Upper lobe of left lung (tissue), 6 donors: ENCODE measurements around the gene SYNE2. TPM values are rescaled to one million over a fixed set of nuclear protein-coding genes. Genes with fewer than 3 reads are reported as not detected.

Experiments used
- ATAC-seq, 2 donors: fragments of 200-7000 bp; cut with Tn5 transposase; one replicate each; pipeline ENCODE4 v1.9.1; 2022; ENCODE audit warnings: mild to moderate bottlenecking in 2 of 2, moderate library complexity in 2 of 2; ENCODE audit not compliant: low FRiP score in 2 of 2
- DNase-seq, 2 donors: peaks; one replicate each; pipeline ENCODE4 v3.0.0-alpha.2; 2019 to 2020
- H3K27ac ChIP-seq, 4 donors: fragments of 200-600 bp; sonication (generic); one replicate each; pipeline ENCODE4 v1.5.1; 2016 to 2019
- H3K27me3 ChIP-seq, 4 donors: fragments of 200-600 bp; sonication (generic); one replicate each; pipeline ENCODE4 v1.5.1; 2017 to 2019
- H3K36me3 ChIP-seq, 4 donors: fragments of 200-600 bp; sonication (generic); one replicate each; pipeline ENCODE4 v1.5.1; 2016 to 2019
- H3K4me1 ChIP-seq, 4 donors: fragments of 200-600 bp; sonication (generic); one replicate each; pipeline ENCODE4 v1.5.1; 2018 to 2019
- H3K4me3 ChIP-seq, 4 donors: fragments of 200-600 bp; sonication (generic); one replicate each; pipeline ENCODE4 v1.5.1; 2017 to 2019; ENCODE audit warnings: mild to moderate bottlenecking in 2 of 4, moderate library complexity in 1 of 4
- H3K9me3 ChIP-seq, 4 donors: fragments of 200-600 bp; sonication (generic); one replicate each; pipeline ENCODE4 v1.5.1; 2018 to 2019
- EP300 ChIP-seq, 4 donors: sonication (generic); formaldehyde crosslinking; IDR thresholded peaks; one replicate each; pipeline ENCODE4 v1.5.1; 2017; ENCODE audit warnings: antibody characterized with exemption in 4 of 4, control low read depth in 2 of 4
- POLR2A ChIP-seq, 4 donors: fragments of 450-650 bp; IDR thresholded peaks; one replicate each; pipeline ENCODE4 v1.5.1; 2016 to 2017; ENCODE audit warnings: antibody characterized with exemption in 4 of 4, mild to moderate bottlenecking in 2 of 4
- POLR2AphosphoS5 ChIP-seq, 2 donors: sonication (generic); formaldehyde crosslinking; IDR thresholded peaks; one replicate each; pipeline ENCODE4 v1.5.1; 2017; ENCODE audit warnings: antibody characterized with exemption in 2 of 2
- WGBS, 2 donors: methylation state at CpG; one replicate each; pipeline ENCODE4 v1.1.5; 2017 to 2018; 5-methylcytosine and 5-hydroxymethylcytosine counted together
- total RNA-seq, 6 donors: library from RNA; depleted of rRNA in 4 of 6; stranded (reverse); fragments of >200 nt in 4 of 6; gene quantifications; one replicate each; pipeline versions ENCODE4 v1.1.0 to v1.2.1, GENCODE V29; 2016 to 2021
- TF ChIP-seq, protein P1 (sequence below), 6 experiments: fragments of 450-650 bp in 4 of 6; fragments of 200-600 bp in 2 of 6; sonication (generic) in 2 of 6; IDR thresholded peaks; one replicate each; pipeline ENCODE4 v1.5.1; 2016 to 2019; ENCODE audit warnings: antibody characterized with exemption in 6 of 6
- donor health status: DM: no; HTN: no; CAD: no; lungs with moderate emphysema.
- donor health status: DM: no; HTN: yes; CAD: no; lungs with severe emphysema.

The SYNE2 gene
- total RNA-seq, 6 donors from 2014 or later, result 75.8 to 439 (median 234) TPM

DNA sequence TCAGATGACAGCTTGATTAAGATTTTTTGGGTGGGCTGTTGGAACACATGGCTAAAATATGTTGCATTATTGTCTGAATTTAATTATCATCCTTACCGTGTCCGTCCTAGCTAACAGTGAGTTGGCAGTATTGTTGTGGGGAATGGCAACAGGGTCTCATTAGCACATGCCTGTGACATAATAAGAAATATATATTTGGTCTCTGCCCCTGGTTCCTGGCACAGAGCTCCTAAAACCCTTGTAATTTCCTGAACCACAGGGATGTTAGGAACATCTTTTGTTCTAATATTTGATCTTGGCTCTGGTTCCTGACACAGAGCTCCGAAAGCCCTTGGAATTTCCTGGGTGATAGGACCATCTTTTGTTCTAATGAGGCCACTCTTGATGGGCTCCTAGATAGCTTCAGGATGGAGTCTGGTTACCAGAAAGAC, 76.0 kb downstream of the SYNE2 start:
- H3K27ac ChIP-seq, result peak overlapping the region in 3 of 4 donors; percentile 21 to 68 (median 36)
- H3K27me3 ChIP-seq, result no peaks in the 10 kb centered on the region
- H3K4me1 ChIP-seq, result peaks cover 0 to 7% (median 2%) of the 10 kb centered on the region in 4 donors
- DNase-seq (no peak), ATAC-seq (no peak)
- no peaks in the 10 kb centered on the region for H3K9me3 ChIP-seq
- no peaks in the 10 kb centered on the region for H3K36me3 ChIP-seq
- no peak overlapping the region for H3K4me3 ChIP-seq
- TF ChIP-seq, protein P1, sequence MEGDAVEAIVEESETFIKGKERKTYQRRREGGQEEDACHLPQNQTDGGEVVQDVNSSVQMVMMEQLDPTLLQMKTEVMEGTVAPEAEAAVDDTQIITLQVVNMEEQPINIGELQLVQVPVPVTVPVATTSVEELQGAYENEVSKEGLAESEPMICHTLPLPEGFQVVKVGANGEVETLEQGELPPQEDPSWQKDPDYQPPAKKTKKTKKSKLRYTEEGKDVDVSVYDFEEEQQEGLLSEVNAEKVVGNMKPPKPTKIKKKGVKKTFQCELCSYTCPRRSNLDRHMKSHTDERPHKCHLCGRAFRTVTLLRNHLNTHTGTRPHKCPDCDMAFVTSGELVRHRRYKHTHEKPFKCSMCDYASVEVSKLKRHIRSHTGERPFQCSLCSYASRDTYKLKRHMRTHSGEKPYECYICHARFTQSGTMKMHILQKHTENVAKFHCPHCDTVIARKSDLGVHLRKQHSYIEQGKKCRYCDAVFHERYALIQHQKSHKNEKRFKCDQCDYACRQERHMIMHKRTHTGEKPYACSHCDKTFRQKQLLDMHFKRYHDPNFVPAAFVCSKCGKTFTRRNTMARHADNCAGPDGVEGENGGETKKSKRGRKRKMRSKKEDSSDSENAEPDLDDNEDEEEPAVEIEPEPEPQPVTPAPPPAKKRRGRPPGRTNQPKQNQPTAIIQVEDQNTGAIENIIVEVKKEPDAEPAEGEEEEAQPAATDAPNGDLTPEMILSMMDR (IDR thresholded peaks at IDR 0.05), result no peak
- TF ChIP-seq EP300 (IDR thresholded peaks at IDR 0.05) (peak in 1 of 4 donors; percentile 13), POLR2A (IDR thresholded peaks at IDR 0.05) (no peak), POLR2AphosphoS5 (IDR thresholded peaks at IDR 0.05) (no peak)
- WGBS, 2 donors, result 48 to 59% methylated on average over 3 of the region's 3 CpGs

DNA sequence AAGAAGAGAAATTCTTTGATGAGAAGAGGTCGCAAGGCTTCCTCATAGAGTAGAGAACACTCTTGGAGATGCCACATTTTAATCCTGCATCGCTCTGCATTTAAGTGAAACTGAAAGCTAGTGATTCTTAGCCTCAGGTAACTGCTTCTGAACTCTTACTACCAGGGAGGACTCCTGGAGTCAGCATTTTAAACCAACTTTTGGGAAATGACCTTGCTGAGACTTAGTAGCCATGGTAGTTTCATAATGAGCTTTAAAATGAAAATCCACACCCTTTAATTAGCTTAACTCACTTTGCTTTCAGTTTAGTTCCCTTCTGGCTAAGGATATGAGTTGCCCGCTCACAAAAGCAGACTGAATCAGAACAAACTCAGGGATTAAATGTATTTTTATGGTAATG, 80.3 kb downstream of the SYNE2 start:
- ATAC-seq (no peak), DNase-seq (no peak)
- Histone ChIP-seq H3K36me3 (no peaks in the 10 kb centered on the region), H3K4me1 (peaks cover under 1 to 7% (median 2%) of the 10 kb centered on the region in 4 donors), H3K4me3 (no peak overlapping the region), H3K27me3 (no peaks in the 10 kb centered on the region), H3K27ac (peak overlapping the region in 1 of 4 donors; percentile 5), H3K9me3 (no peaks in the 10 kb centered on the region)
- 68 to 93% methylated on average over 3 of the region's 3 CpGs for WGBS, 2 donors
- TF ChIP-seq POLR2A (IDR thresholded peaks at IDR 0.05), result no peak
- no peak for TF ChIP-seq EP300 (IDR thresholded peaks at IDR 0.05)
- TF ChIP-seq, protein P1 (IDR thresholded peaks at IDR 0.05), result no peak
- TF ChIP-seq POLR2AphosphoS5 (IDR thresholded peaks at IDR 0.05), result no peak

DNA sequence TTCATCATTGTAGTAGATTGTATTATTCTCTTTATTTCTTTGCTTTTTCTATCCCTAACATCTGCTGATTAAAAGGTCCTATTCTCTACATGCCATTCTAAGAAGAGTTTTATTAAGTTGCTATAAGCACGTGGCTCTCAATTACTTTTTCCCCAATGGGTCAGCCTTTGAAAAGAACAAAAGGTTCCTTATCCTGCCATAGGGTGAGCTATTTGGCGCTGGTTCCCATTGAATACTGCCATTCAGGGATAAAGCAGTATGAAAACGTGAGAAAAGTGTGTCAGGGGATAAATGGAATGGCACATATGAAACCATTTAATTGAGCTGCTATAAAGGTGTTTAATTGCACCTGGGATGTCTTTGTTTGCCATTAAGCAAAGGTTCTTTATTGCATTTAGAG, 80.9 kb downstream of the SYNE2 start:
- no peaks in the 10 kb centered on the region for H3K9me3 ChIP-seq
- H3K36me3 ChIP-seq, result no peaks in the 10 kb centered on the region
- no peak overlapping the region for H3K4me3 ChIP-seq
- ATAC-seq (no peak), DNase-seq (no peak)
- H3K27ac ChIP-seq, result no peak overlapping the region
- no peaks in the 10 kb centered on the region for H3K27me3 ChIP-seq
- H3K4me1 ChIP-seq, result peaks cover 3 to 7% (median 5%) of the 10 kb centered on the region in 4 donors
- 89 to 92% methylated on average over 3 of the region's 3 CpGs for WGBS, 2 donors
- no peak for TF ChIP-seq EP300 (IDR thresholded peaks at IDR 0.05)
- TF ChIP-seq POLR2A (IDR thresholded peaks at IDR 0.05), result no peak
- TF ChIP-seq POLR2AphosphoS5 (IDR thresholded peaks at IDR 0.05), result no peak
- TF ChIP-seq, protein P1 (IDR thresholded peaks at IDR 0.05), result no peak

- Histone ChIP-seq H3K4me1 (peaks cover 0 to 6% (median 3%) of the 10 kb centered on the region in 4 donors), H3K36me3 (peaks cover 0 to 20% (median 2%) of the 10 kb centered on the region in 4 donors), H3K27ac (no peak overlapping the region), H3K4me3 (no peak overlapping the region), H3K27me3 (no peaks in the 10 kb centered on the region), H3K9me3 (no peaks in the 10 kb centered on the region)
- TF ChIP-seq EP300 (IDR thresholded peaks at IDR 0.05), result no peak
- TF ChIP-seq, protein P1 (IDR thresholded peaks at IDR 0.05), result no peak
- no peak for TF ChIP-seq POLR2AphosphoS5 (IDR thresholded peaks at IDR 0.05)
- DNase-seq (no peak), ATAC-seq (no peak)
- WGBS, 2 donors, result 75 to 84% methylated on average over 9 of the region's 9 CpGs
Measured at GRCh38 chr14:63938198-63939005, 85.6 kb downstream of the SYNE2 start.

DNA sequence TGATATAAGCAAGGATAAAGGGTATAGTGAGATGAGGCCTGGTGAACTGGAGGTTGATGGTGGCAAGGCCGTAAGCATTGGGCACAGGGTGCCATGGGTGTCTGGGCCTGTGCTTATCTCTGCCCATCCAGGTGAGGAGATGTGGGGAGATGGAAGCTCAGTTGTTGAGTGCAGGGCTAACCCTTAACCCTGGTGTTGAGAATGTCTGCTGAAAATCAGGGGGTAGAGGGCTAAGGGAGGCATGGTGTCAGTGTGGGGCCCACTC, 86.1 kb downstream of the SYNE2 start:
- Histone ChIP-seq H3K27ac (no peak overlapping the region), H3K27me3 (no peaks in the 10 kb centered on the region), H3K36me3 (peaks cover 0 to 20% (median 2%) of the 10 kb centered on the region in 4 donors), H3K4me3 (no peak overlapping the region), H3K9me3 (no peaks in the 10 kb centered on the region), H3K4me1 (peaks cover 0 to 6% (median 3%) of the 10 kb centered on the region in 4 donors)
- no peak for DNase-seq
- 86 to 93% methylated on average over 1 of the region's 1 CpG for WGBS, 2 donors
- ATAC-seq, result no peak
- TF ChIP-seq EP300 (IDR thresholded peaks at IDR 0.05), result no peak
- TF ChIP-seq POLR2A (IDR thresholded peaks at IDR 0.05), result no peak
- TF ChIP-seq, protein P1 (IDR thresholded peaks at IDR 0.05), result no peak
- no peak for TF ChIP-seq POLR2AphosphoS5 (IDR thresholded peaks at IDR 0.05)
